Osteocyte (in vitro differentiated cells): ENCODE results near the gene SYCP1. TPM values are rescaled to one million over a fixed set of nuclear protein-coding genes. Genes with fewer than 3 reads are reported as not detected.

Source experiments
- DNase-seq: peaks from one replicate; pipeline ENCODE4 v3.0.0; 2021; ENCODE audit warnings: mixed read lengths; ENCODE audit not compliant: unreplicated experiment; ENCODE audit errors: extremely low spot score
- H3K27ac Mint-ChIP-seq: one replicate; pipeline ENCODE4 v1.8.0; 2021; ENCODE audit warnings: mild to moderate bottlenecking, mixed read lengths; ENCODE audit not compliant: unreplicated experiment
- H3K27me3 Mint-ChIP-seq: one replicate; pipeline ENCODE4 v1.8.0; 2021; ENCODE audit warnings: mixed read lengths; ENCODE audit not compliant: unreplicated experiment
- H3K36me3 Mint-ChIP-seq: one replicate; pipeline ENCODE4 v1.8.0; 2021; ENCODE audit warnings: mixed read lengths; ENCODE audit not compliant: unreplicated experiment
- H3K4me1 Mint-ChIP-seq: one replicate; pipeline ENCODE4 v1.8.0; 2021; ENCODE audit warnings: mixed read lengths; ENCODE audit not compliant: unreplicated experiment
- H3K4me3 Mint-ChIP-seq: one replicate; pipeline ENCODE4 v1.8.0; 2021; ENCODE audit warnings: mild to moderate bottlenecking, moderate library complexity, mixed read lengths; ENCODE audit not compliant: unreplicated experiment
- H3K9me3 Mint-ChIP-seq: one replicate; pipeline ENCODE4 v1.8.0; 2021; ENCODE audit warnings: mixed read lengths; ENCODE audit not compliant: unreplicated experiment
- total RNA-seq: library from RNA; stranded (reverse); gene quantifications from 2 replicates; pipeline ENCODE4 v1.2.1, GENCODE V29; 2021
- TF ChIP-seq, protein P1 (sequence below): fragments of 200-600 bp; sonication (generic); IDR thresholded peaks from 2 replicates; pipeline ENCODE4 v1.5.0; 2021; ENCODE audit warnings: antibody characterized with exemption, mild to moderate bottlenecking, moderate library complexity

The SYCP1 gene
- total RNA-seq, 1 donor from 2014 or later = not detected

DNA sequence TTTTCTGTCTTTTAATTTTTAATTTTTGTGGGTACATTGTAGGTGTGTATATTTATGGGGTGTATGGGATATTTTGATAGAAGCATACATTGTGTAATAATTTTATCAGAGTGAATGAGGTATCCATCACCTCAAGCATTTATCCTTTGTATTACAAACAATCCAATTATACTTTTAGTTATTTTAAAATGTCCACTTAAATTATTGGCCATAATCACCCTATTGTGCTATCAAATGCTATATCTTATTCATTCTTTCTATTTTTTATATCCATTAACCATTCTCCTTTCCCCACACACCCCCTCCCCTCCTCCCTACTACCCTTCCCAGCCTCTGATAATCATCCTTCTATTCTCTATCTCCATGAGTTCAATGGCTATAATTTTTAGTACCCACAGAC lies 104.8 kb downstream of the SYCP1 start:
- no peaks in the 10 kb centered on the region for H3K9me3 Mint-ChIP-seq

GRCh38 chr1:114976891-114977290 lies 122.2 kb downstream of the SYCP1 start:
- Mint-ChIP-seq H3K36me3 (no peaks in the 10 kb centered on the region), H3K4me1 (no peaks in the 10 kb centered on the region), H3K27ac (no peak overlapping the region), H3K27me3 (peaks cover 67% of the 10 kb centered on the region), H3K4me3 (no peak overlapping the region), H3K9me3 (no peaks in the 10 kb centered on the region)
- TF ChIP-seq, protein P1, sequence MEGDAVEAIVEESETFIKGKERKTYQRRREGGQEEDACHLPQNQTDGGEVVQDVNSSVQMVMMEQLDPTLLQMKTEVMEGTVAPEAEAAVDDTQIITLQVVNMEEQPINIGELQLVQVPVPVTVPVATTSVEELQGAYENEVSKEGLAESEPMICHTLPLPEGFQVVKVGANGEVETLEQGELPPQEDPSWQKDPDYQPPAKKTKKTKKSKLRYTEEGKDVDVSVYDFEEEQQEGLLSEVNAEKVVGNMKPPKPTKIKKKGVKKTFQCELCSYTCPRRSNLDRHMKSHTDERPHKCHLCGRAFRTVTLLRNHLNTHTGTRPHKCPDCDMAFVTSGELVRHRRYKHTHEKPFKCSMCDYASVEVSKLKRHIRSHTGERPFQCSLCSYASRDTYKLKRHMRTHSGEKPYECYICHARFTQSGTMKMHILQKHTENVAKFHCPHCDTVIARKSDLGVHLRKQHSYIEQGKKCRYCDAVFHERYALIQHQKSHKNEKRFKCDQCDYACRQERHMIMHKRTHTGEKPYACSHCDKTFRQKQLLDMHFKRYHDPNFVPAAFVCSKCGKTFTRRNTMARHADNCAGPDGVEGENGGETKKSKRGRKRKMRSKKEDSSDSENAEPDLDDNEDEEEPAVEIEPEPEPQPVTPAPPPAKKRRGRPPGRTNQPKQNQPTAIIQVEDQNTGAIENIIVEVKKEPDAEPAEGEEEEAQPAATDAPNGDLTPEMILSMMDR = no peak
- no peak for DNase-seq

More for the DNA sequence above, 104.8 kb downstream of the SYCP1 start:
- TF ChIP-seq, protein P1 = no peak
- H3K27ac Mint-ChIP-seq = no peak overlapping the region
- no peaks in the 10 kb centered on the region for H3K36me3 Mint-ChIP-seq
- no peak for DNase-seq
- H3K4me3 Mint-ChIP-seq = no peak overlapping the region
- H3K4me1 Mint-ChIP-seq = no peaks in the 10 kb centered on the region
- H3K27me3 Mint-ChIP-seq = peaks cover 40% of the 10 kb centered on the region

- Mint-ChIP-seq H3K4me3 (no peak overlapping the region), H3K4me1 (no peaks in the 10 kb centered on the region), H3K27ac (no peak overlapping the region), H3K36me3 (peaks cover 3% of the 10 kb centered on the region), H3K9me3 (peaks cover 11% of the 10 kb centered on the region), H3K27me3 (peaks cover 54% of the 10 kb centered on the region)
- TF ChIP-seq, protein P1 = peak; percentile 89
- no peak for DNase-seq
Measured at GRCh38 chr1:114979278-114979891, 124.7 kb downstream of the SYCP1 start.

- H3K4me3 Mint-ChIP-seq = no peak overlapping the region
- H3K27me3 Mint-ChIP-seq = peaks cover 35% of the 10 kb centered on the region
- TF ChIP-seq, protein P1 = no peak
- peaks cover 11% of the 10 kb centered on the region for H3K9me3 Mint-ChIP-seq
- DNase-seq = no peak
- H3K27ac Mint-ChIP-seq = no peak overlapping the region
- no peaks in the 10 kb centered on the region for H3K4me1 Mint-ChIP-seq
- H3K36me3 Mint-ChIP-seq = peaks cover 3% of the 10 kb centered on the region
Measured at GRCh38 chr1:114982251-114982650, 127.6 kb downstream of the SYCP1 start.

- H3K36me3 Mint-ChIP-seq = peaks cover 3% of the 10 kb centered on the region
- peaks cover 29% of the 10 kb centered on the region for H3K27me3 Mint-ChIP-seq
- no peak overlapping the region for H3K27ac Mint-ChIP-seq
- DNase-seq = no peak
- H3K9me3 Mint-ChIP-seq = peaks cover 35% of the 10 kb centered on the region
- no peak overlapping the region for H3K4me3 Mint-ChIP-seq
- H3K4me1 Mint-ChIP-seq = no peaks in the 10 kb centered on the region
- TF ChIP-seq, protein P1 = no peak
Measured at GRCh38 chr1:114986286-114986685, 131.6 kb downstream of the SYCP1 start.
